ENCODE measurements around the gene NFATC3.

GRCh38 chr16:68087688-68088087 is 2.5 kb downstream of the NFATC3 start:
- TF ChIP-seq CTCF (IDR thresholded peaks at IDR 0.05) (no peak), POLR2A (IDR thresholded peaks at IDR 0.05) (no peak)

All from uterus (tissue), 2 donors.